HFFc6 (cell line): Measurements from ENCODE around the gene PICK1. TPM values are rescaled to one million over a fixed set of nuclear protein-coding genes. Genes with fewer than 3 reads are reported as not detected.

Experiments
- DNase-seq: peaks from one replicate; pipeline ENCODE4 v3.0.0-alpha.2; 2018
- H3K27ac Mint-ChIP-seq: 2 replicates; pipeline ENCODE4 v1.8.0; 2020; ENCODE audit warnings: mild to moderate bottlenecking, mixed read lengths
- H3K27me3 Mint-ChIP-seq: 2 replicates; pipeline ENCODE4 v1.8.0; 2021; ENCODE audit warnings: mild to moderate bottlenecking, moderate library complexity, mixed read lengths; ENCODE audit not compliant: insufficient read depth
- H3K36me3 Mint-ChIP-seq: 2 replicates; pipeline ENCODE4 v1.8.0; 2021; ENCODE audit warnings: low read depth, mixed read lengths
- H3K4me1 Mint-ChIP-seq: 2 replicates; pipeline ENCODE4 v1.8.0; 2020; ENCODE audit warnings: low read depth, mixed read lengths
- H3K4me3 Mint-ChIP-seq: 2 replicates; pipeline ENCODE4 v1.8.0; 2020; ENCODE audit warnings: mild to moderate bottlenecking, moderate library complexity, mixed read lengths
- H3K9me3 Mint-ChIP-seq: 2 replicates; pipeline ENCODE4 v1.8.0; 2020; ENCODE audit warnings: mild to moderate bottlenecking, mixed read lengths
- total RNA-seq, 6 experiments: library from RNA; stranded (reverse); fragmentation: NEBNext Ultra II Directional; extraction: Animal tissue kit (Norgen Biotek cat#: 25700); gene quantifications; 2 replicates in 1 of 6; 3 replicates in 5 of 6; pipeline ENCODE4 v1.2.3, GENCODE V29; 2021
- TF ChIP-seq, protein P1 (sequence below): fragments of 200-600 bp; sonication (generic); IDR thresholded peaks from 2 replicates; pipeline ENCODE4 v1.5.0; 2021; ENCODE audit warnings: antibody characterized with exemption, mild to moderate bottlenecking

PICK1 gene
- total RNA-seq, 6 experiments from 2014 or later, result 7.0 to 10.0 (median 7.7) TPM

DNA sequence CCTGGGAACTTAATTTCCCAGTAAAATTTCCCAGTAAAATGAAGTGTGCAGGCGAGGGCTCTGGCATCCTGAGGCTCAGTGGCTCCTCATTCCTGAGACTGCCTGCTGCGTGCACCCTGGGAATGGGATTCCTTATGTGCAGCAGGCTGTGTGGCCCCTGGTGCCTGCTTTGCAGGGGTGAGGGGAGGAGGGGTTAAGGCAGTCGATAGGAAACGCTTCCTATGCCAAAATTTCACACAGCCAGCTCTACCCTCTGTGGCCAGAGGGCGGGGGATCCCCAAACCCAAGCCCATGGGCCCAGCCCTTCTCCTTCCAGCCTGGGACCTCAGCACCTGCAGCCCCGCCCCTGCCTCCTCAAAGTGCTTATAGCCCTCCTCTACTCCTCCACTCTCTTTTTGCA, 65.4 kb downstream of the PICK1 start:
- Mint-ChIP-seq H3K9me3 (no peaks in the 10 kb centered on the region), H3K27ac (no peak overlapping the region), H3K27me3 (peaks cover 3% of the 10 kb centered on the region; the same call in 1 of the 2 replicates), H3K36me3 (0 out of 2 replicates have a peak, but pooled peaks cover 4% of the 10 kb centered on the region), H3K4me3 (no peak overlapping the region), H3K4me1 (peaks cover 6% of the 10 kb centered on the region)
- DNase-seq, result no peak
- TF ChIP-seq, protein P1, sequence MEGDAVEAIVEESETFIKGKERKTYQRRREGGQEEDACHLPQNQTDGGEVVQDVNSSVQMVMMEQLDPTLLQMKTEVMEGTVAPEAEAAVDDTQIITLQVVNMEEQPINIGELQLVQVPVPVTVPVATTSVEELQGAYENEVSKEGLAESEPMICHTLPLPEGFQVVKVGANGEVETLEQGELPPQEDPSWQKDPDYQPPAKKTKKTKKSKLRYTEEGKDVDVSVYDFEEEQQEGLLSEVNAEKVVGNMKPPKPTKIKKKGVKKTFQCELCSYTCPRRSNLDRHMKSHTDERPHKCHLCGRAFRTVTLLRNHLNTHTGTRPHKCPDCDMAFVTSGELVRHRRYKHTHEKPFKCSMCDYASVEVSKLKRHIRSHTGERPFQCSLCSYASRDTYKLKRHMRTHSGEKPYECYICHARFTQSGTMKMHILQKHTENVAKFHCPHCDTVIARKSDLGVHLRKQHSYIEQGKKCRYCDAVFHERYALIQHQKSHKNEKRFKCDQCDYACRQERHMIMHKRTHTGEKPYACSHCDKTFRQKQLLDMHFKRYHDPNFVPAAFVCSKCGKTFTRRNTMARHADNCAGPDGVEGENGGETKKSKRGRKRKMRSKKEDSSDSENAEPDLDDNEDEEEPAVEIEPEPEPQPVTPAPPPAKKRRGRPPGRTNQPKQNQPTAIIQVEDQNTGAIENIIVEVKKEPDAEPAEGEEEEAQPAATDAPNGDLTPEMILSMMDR, result no peak

DNA sequence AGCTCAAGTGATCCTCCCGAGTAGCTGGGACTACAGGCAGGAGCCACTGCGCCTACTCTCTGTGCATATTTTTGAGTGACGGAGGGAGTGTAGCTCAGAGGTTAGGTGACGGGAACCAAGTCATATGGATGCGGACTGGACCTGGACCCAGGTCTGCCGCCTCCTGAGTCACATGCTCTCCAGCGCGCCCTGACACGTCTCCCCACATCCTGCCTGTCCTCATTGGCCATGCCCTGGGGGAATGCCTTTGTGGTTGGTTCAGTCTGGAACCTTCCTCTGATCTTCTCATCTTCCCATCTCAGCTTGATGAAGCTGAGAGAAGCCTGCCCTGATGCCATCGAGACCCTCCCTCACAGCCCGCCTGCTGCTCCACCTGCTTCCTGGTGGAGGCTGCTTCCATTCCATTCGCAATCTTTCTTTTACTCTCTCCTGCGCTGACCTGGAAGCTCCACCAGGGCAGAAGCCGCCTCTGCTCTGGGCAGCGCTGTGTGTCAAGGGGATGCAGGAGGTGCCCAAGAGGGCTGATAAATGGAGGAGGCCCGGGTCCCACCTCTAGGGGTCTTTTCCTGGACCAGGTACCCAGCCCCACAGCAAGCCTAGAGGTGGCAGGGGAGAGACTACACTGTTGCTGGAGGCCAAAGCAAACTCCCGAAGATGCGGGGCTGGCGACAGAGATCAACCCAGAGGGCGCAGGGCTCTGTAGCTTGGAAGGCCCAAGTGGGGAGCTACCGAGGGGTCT, 67.2 kb downstream of the PICK1 start:
- 0 out of 2 replicates have a peak, but pooled peaks cover 4% of the 10 kb centered on the region for H3K36me3 Mint-ChIP-seq
- peaks cover 6% of the 10 kb centered on the region for H3K4me1 Mint-ChIP-seq
- TF ChIP-seq, protein P1, result 0 out of 2 replicates have a peak, but pooled peaks have one; percentile 24
- H3K27ac Mint-ChIP-seq, result no peak overlapping the region
- no peak for DNase-seq
- H3K9me3 Mint-ChIP-seq, result no peaks in the 10 kb centered on the region
- no peak overlapping the region for H3K4me3 Mint-ChIP-seq
- H3K27me3 Mint-ChIP-seq, result peaks cover 3% of the 10 kb centered on the region; the same call in 1 of the 2 replicates

DNA sequence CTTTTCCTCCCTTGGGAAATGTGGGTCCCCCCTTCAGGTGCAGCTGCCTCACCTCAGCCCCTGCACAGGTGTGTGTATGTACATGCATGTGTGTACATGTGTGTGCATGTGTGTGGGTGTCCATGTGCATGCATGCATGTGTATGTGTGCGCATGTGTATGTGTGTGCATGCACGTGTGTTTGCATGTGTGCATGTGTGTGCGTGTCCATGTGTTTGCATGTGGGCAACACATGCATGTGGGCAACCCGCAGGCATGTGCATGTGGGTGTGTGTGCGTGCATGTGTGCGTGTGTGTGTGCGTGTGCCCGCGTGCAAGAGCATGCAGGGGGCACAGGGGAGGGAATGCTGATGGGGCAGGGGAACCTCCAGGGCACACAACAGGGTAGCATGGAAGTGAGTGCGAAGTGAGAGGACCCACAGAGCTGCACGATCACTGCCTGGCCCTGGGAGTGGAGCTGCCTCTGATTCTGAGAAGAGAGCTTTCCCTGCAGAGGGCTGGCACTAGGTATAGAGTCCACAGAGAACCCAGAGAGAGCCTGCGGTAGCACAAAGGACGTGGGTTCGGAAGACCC, 67.9 kb downstream of the PICK1 start:
- H3K4me3 Mint-ChIP-seq, result no peak overlapping the region
- 0 out of 2 replicates have a peak, but pooled peaks cover 4% of the 10 kb centered on the region for H3K36me3 Mint-ChIP-seq
- peaks cover 6% of the 10 kb centered on the region for H3K4me1 Mint-ChIP-seq
- no peaks in the 10 kb centered on the region for H3K27me3 Mint-ChIP-seq
- DNase-seq, result no peak
- H3K9me3 Mint-ChIP-seq, result no peaks in the 10 kb centered on the region
- no peak overlapping the region for H3K27ac Mint-ChIP-seq
- TF ChIP-seq, protein P1, result no peak

Other genes starting within 250 kb of the PICK1 start
- 10 to 100 TPM; 27.6 to 42.3 (median 29.2) TPM for gene GCAT, start 249.5 kb upstream of the PICK1 start, total RNA-seq
- gene GALR3, start 234.0 kb upstream of the PICK1 start, total RNA-seq, result not detected
- 10 to 100 TPM; 18.3 to 25.4 (median 20.9) TPM for gene ANKRD54, start 213.1 kb upstream of the PICK1 start, total RNA-seq
- 100 to 1,000 TPM; 306 to 371 (median 357) TPM for gene EIF3L, start 208.0 kb upstream of the PICK1 start, total RNA-seq
- 10 to 100 TPM; 37.7 to 46.5 (median 40.5) TPM for gene MICALL1, start 151.1 kb upstream of the PICK1 start, total RNA-seq
- gene C22orf23, start 103.8 kb upstream of the PICK1 start, total RNA-seq, result under 1 TPM; 0.43 to 0.73 (median 0.54) TPM
- gene POLR2F, start 103.7 kb upstream of the PICK1 start, total RNA-seq, result 100 to 1,000 TPM in 4 of 6 experiments, 10 to 100 TPM in 2; 91.6 to 130 (median 107) TPM
- not detected for gene SOX10, start 72.8 kb upstream of the PICK1 start, total RNA-seq
- gene SLC16A8, start 26.8 kb downstream of the PICK1 start, total RNA-seq, result not detected
- gene BAIAP2L2, start 53.3 kb downstream of the PICK1 start, total RNA-seq, result under 1 TPM in 1 of 6 experiments, not detected in 5; 0.08 TPM
- gene PLA2G6, start 124.4 kb downstream of the PICK1 start, total RNA-seq, result 1 to 10 TPM; 4.1 to 6.6 (median 5.3) TPM
- gene MAFF, start 144.6 kb downstream of the PICK1 start, total RNA-seq, result 10 to 100 TPM; 17.2 to 24.1 (median 22.8) TPM
- gene TMEM184B, start 215.6 kb downstream of the PICK1 start, total RNA-seq, result 100 to 1,000 TPM; 104 to 125 (median 111) TPM